ENCODE measurements around the gene TNNT1. TPM values are rescaled to one million over a fixed set of nuclear protein-coding genes. Genes with fewer than 3 reads are reported as not detected.

Gene TNNT1
- total and polyA plus RNA-seq, 2 donors from 2014 or later = not detected

- H3K36me3 ChIP-seq (ENCODE audit: control insufficient read depth in 2 of 3, insufficient read depth in 3 of 3, low read length in 3 of 3) = peaks cover 2 to 12% (median 11%) of the 10 kb centered on the region in 3 donors
Observed at GRCh38 chr19:55099557-55100506, 49.2 kb downstream of the TNNT1 start.

GRCh38 chr19:55098716-55099556 lies 50.1 kb downstream of the TNNT1 start:
- no peak for TF ChIP-seq CTCF (IDR thresholded peaks at IDR 0.05; ENCODE audit: borderline replicate concordance, extremely low read depth, insufficient read depth)

More at GRCh38 chr19:55099557-55100506, 49.2 kb downstream of the TNNT1 start:
- Histone ChIP-seq H3K9me3 (ENCODE audit: control insufficient read depth in 2 of 3, insufficient read depth in 1 of 3, low read length in 3 of 3) (no peaks in the 10 kb centered on the region), H3K27me3 (ENCODE audit: control insufficient read depth, insufficient read depth, low read length) (no peaks in the 10 kb centered on the region), H3K4me3 (ENCODE audit: low read length in 3 of 3) (no peak overlapping the region), H3K27ac (ENCODE audit: low read depth in 2 of 2, low read length in 2 of 2) (no peak overlapping the region), H3K4me1 (ENCODE audit: control insufficient read depth in 2 of 3, insufficient read depth in 2 of 3, low read depth in 1 of 3, low read length in 3 of 3) (no peaks in the 10 kb centered on the region), H3K9ac (ENCODE audit: low read length in 3 of 3) (no peak overlapping the region)
- FAIRE-seq (no peak), DNase-seq (no peak)
- no peak for TF ChIP-seq CTCF (IDR thresholded peaks at IDR 0.05; ENCODE audit: borderline replicate concordance, extremely low read depth, insufficient read depth)
- intact Hi-C loops (cut with DNase I) = no loop called here

GRCh38 chr19:55097864-55098715 lies 50.9 kb downstream of the TNNT1 start:
- FAIRE-seq = no peak

More at GRCh38 chr19:55098716-55099556, 50.1 kb downstream of the TNNT1 start:
- H3K9ac ChIP-seq (ENCODE audit: low read length in 3 of 3) = no peak overlapping the region
- intact Hi-C loops (cut with DNase I) = no loop called here
- no peak overlapping the region for H3K27ac ChIP-seq (ENCODE audit: low read depth in 2 of 2, low read length in 2 of 2)
- H3K4me1 ChIP-seq (ENCODE audit: control insufficient read depth in 2 of 3, insufficient read depth in 2 of 3, low read depth in 1 of 3, low read length in 3 of 3) = no peaks in the 10 kb centered on the region
- no peak for DNase-seq
- H3K27me3 ChIP-seq (ENCODE audit: control insufficient read depth, insufficient read depth, low read length) = no peaks in the 10 kb centered on the region
- no peak overlapping the region for H3K4me3 ChIP-seq (ENCODE audit: low read length in 3 of 3)
- no peak for FAIRE-seq
- peaks cover 2 to 18% (median 12%) of the 10 kb centered on the region in 3 donors for H3K36me3 ChIP-seq (ENCODE audit: control insufficient read depth in 2 of 3, insufficient read depth in 3 of 3, low read length in 3 of 3)
- no peaks in the 10 kb centered on the region for H3K9me3 ChIP-seq (ENCODE audit: control insufficient read depth in 2 of 3, insufficient read depth in 1 of 3, low read length in 3 of 3)

More at GRCh38 chr19:55097864-55098715, 50.9 kb downstream of the TNNT1 start:
- H3K4me3 ChIP-seq (ENCODE audit: low read length in 3 of 3) = no peak overlapping the region
- H3K4me1 ChIP-seq (ENCODE audit: control insufficient read depth in 2 of 3, insufficient read depth in 2 of 3, low read depth in 1 of 3, low read length in 3 of 3) = no peaks in the 10 kb centered on the region
- no peak overlapping the region for H3K27ac ChIP-seq (ENCODE audit: low read depth in 2 of 2, low read length in 2 of 2)
- TF ChIP-seq CTCF (IDR thresholded peaks at IDR 0.05; ENCODE audit: borderline replicate concordance, extremely low read depth, insufficient read depth) = no peak
- no peaks in the 10 kb centered on the region for H3K27me3 ChIP-seq (ENCODE audit: control insufficient read depth, insufficient read depth, low read length)
- no peaks in the 10 kb centered on the region for H3K9me3 ChIP-seq (ENCODE audit: control insufficient read depth in 2 of 3, insufficient read depth in 1 of 3, low read length in 3 of 3)
- H3K36me3 ChIP-seq (ENCODE audit: control insufficient read depth in 2 of 3, insufficient read depth in 3 of 3, low read length in 3 of 3) = peaks cover 1 to 13% (median 8%) of the 10 kb centered on the region in 3 donors
- no peak overlapping the region for H3K9ac ChIP-seq (ENCODE audit: low read length in 3 of 3)
- intact Hi-C loops (cut with DNase I) = no loop called here
- DNase-seq = peak in 1 of 5 donors; percentile 39

Measured in kidney (tissue), 14 donors.